ENCODE data around the gene IFI6.
A peak's percentile ranks its signal among the peaks of the same experiment; 100 is the strongest.
"Not testable (repeated sequence)": the region's sequence is repeated elsewhere in the genome, so short reads cannot be mapped to it uniquely, and the experiment has no call there.

Gene IFI6

GRCh38 chr1:27671964-27672749 lies at the start of gene IFI6:
IFI6 (minus strand) TSS chr1:27672192; CDS start chr1:27669314, 2,878 bp downstream.
- peak; percentile 34 to 51 for DNase-seq (ENCODE audit: low read depth in 1 of 2, low spot score in 1 of 2)

- no peak for DNase-seq (ENCODE audit: low read depth in 1 of 2, low spot score in 1 of 2)
Observed at GRCh38 chr1:27719286-27720251, 47.6 kb upstream of the IFI6 start.

GRCh38 chr1:27716262-27716895 lies 44.4 kb upstream of the IFI6 start:
- DNase-seq (ENCODE audit: low read depth in 1 of 2, low spot score in 1 of 2): no peak

DNA sequence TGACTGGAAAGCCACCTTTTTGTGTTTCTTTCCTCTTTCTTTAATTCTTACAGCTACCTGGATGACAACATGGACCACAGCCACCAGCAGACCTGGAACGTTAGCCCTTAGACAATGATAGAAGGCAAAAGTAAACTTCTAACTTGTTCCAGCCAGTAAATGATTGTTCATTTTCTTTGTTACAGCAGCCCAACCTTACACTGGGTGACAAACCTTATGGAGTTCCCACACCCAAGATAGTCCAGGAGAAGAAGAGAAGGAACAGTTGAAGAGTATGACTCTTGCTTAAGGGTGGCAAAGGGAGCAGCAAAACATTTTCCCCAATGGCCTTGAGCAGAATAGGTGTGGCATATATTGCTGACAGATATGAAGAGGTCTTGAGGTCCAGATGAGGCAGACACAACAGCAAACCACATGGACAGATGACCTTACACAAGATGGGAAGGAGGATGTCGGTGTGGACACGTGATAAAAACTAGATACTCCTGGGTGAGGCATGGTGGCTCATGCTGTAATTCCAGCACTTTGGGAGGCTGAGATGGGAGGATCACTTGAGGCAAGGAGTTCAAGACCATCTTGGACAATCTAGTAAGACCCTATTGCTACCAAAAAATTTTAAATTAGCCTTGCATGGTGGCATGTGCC lies 42.0 kb upstream of the IFI6 start:
- no peak for DNase-seq (ENCODE audit: low read depth in 1 of 2, low spot score in 1 of 2)

DNA sequence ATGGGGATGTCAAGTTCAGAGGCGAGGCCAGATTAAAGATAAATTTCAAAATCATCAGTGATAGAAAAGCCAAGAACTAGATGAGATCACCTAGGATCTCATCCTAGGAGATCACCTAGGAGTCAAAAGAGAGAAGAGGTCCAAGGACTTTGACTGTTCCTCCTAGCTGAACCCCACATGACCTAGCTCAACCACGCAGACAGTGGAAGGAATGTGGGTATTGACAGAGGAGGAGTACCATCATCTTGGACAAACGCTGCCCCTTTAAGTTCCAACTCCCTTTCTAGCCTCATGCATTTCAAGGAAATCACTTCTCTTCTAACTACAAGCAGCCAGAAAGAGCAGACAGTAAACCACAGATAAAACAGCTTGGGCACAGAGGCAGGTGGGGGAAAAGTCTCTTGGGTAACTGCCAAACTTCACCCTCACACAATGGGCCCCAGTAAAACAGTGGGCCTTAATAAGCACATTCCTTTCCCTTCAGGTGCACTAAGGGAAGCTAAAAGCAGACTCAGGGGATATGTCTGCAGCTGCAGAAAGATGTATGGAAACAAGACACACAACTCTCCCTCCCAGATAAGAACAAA lies 41.2 kb upstream of the IFI6 start:
- no peak for DNase-seq (ENCODE audit: low read depth in 1 of 2, low spot score in 1 of 2)

- no peak for DNase-seq (ENCODE audit: low read depth in 1 of 2, low spot score in 1 of 2)
Observed at GRCh38 chr1:27710574-27710973, 38.6 kb upstream of the IFI6 start.

- no peak for DNase-seq (ENCODE audit: low read depth in 1 of 2, low spot score in 1 of 2)
Observed at GRCh38 chr1:27705545-27705944, 33.6 kb upstream of the IFI6 start.

- DNase-seq (ENCODE audit: low read depth in 1 of 2, low spot score in 1 of 2): no peak
Observed at GRCh38 chr1:27704958-27705357, 33.0 kb upstream of the IFI6 start.

DNA sequence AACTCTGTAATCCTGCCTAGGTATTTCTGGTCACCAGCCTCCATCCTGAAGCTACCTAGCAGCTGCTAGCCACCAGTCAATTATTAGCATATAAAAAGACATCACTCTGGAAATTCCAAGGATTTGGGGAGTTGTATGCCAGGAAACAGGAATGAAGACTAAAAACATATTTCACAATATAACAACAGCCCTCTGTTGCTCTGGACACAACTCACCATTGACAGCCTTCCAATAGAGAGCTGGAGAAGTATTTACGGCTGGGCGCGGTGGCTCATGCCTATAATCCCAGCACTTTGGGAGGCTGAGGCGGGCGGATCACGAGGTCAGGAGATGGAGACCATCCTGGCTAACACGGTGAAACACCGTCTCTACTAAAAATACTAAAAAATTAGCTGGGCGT lies 24.8 kb upstream of the IFI6 start:
- DNase-seq (ENCODE audit: low read depth in 1 of 2, low spot score in 1 of 2): not testable (repeated sequence)

DNA sequence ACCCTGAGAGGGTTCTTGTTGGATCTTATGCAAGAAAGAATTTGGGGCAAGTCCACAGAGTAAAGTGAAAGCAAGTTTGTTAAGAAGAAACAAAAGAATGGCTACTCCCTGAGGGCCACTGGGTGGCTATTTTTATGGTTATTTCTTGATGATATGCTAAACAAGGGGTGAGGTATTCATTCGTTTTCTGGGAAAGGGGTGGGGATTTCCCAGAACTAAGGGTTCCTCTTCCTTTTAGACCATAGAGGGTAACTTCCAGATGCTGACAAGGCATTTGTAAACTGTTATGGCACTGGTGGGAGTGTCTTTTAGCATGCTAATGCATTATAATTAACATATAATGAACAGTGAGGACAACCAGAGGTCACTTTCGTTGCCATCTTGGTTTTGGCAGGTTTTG lies 18.2 kb upstream of the IFI6 start:
- no peak for DNase-seq (ENCODE audit: low read depth in 1 of 2, low spot score in 1 of 2)

DNA sequence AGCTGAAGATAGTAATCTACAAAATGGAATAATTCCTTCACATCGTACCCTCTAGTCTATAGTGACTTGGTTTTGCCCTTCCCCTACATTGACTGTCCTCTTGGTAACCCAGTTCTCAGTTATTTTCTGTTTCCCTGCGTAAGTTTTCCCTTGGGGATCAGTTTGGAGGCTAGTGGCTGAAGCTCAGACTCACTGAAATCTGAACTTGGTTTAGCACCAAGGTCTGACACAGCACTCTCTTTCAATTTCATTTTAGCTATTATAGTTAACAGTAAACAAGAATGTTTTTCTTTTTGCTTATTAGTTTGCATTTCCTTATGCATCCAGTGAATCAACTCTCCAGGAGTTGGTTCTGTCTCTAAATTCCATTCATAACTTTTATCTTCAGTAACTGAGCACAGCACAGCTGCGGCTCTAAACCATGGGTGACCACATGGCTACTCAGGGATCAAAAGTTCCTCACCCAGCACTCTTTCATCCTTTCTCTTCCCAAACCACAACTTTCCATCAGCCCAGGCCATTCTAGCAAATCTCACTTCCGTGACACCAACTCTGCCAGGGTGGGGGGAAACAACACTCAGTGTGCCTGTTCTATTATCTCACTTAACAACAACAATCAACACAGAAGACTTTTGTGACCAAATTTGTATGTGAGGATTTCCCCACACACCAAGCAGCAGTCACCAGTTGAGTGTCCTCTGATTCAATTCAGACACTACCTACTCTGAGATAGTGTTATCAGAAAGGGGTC lies 17.6 kb upstream of the IFI6 start:
- no peak for DNase-seq (ENCODE audit: low read depth in 1 of 2, low spot score in 1 of 2)

GRCh38 chr1:27687906-27688305 lies 15.9 kb upstream of the IFI6 start:
- no peak for DNase-seq (ENCODE audit: low read depth in 1 of 2, low spot score in 1 of 2)

DNA sequence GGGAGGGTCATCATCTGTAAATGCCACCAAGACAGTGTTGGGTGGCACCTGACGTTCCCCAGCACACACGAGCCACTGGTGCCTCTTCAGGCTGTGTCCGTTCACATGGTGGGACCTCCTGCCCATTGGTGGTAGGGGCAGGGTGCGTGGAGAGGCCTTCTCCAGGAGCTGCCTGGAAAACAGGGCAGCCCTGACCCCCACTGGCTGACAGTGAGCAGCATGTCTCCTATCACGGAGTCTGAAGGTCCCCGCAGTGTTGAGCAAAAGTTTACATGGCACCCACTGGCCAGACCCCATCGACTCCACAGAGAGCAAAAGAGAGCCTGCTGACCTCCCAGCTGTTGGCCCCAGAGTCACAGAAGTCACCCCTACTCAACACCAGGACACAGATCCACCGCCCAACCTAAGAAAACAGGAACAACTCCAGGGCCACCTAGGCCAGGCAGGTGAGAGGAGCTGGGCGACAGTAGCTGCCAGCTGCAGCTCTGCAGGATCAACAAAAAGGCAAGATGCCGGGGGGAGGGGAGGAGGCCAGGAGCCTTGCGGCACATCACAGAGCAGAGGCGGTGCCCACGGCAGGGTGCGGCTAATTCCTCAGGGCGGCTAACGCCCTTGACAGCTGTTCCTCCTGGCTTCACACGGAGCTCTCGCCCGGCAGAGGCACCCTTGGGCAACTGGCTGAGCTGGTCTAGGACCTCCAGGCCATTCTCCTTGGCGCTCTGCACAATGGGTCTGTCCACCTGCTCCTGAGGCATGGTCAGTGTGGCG lies 14.4 kb upstream of the IFI6 start:
- no peak for DNase-seq (ENCODE audit: low read depth in 1 of 2, low spot score in 1 of 2)

GRCh38 chr1:27684176-27684575 lies 12.2 kb upstream of the IFI6 start:
- no peak for DNase-seq (ENCODE audit: low read depth in 1 of 2, low spot score in 1 of 2)

- no peak for DNase-seq (ENCODE audit: low read depth in 1 of 2, low spot score in 1 of 2)
Observed at GRCh38 chr1:27682351-27682944, 10.5 kb upstream of the IFI6 start.

DNA sequence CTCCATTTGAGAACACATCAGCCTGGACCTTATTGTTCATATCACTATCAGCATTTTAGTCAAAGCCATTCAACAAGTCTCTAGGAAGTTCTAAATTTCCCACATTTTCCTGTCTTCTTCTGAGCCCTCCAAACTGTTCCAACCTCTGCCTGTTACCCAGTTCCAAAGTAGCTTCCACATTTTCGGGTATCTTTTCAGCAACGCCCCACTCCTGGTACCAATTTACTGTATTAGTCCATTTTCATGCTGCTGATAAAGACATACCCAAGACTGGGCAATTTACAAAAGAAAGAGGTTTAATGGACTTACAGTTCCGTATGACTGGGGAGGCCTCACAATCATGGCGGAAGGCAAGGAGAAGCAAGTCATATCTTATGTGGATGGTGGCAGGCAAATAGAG lies 9.6 kb upstream of the IFI6 start:
- DNase-seq (ENCODE audit: low read depth in 1 of 2, low spot score in 1 of 2): not testable (repeated sequence)

DNA sequence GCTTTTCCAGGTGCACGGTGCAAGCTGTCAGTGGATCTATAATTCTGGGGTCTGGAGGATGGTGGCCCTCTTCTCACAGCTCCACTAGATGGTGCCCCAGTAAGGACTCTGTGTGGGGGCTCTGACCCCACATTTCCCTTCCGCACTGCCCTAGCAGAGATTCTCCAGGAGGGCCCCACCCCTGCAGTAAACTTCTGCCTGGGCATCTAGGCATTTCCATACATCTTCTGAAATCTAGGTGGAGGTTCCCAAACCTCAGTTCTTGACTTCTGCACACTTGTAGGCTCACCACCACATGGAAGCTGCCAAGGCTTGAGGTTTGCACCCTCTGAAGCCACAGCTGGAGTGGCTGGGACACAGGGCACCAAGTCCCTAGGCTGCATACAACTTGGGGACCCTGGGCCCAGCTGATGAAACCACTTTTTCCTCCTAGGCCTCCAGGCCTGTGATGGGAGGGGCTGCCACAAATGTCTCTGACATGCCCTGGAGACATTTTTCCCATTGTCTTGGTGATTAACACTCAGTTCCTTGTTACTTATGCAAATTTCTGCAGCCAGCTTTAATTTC lies 8.3 kb upstream of the IFI6 start:
- not testable (repeated sequence) for DNase-seq (ENCODE audit: low read depth in 1 of 2, low spot score in 1 of 2)

DNA sequence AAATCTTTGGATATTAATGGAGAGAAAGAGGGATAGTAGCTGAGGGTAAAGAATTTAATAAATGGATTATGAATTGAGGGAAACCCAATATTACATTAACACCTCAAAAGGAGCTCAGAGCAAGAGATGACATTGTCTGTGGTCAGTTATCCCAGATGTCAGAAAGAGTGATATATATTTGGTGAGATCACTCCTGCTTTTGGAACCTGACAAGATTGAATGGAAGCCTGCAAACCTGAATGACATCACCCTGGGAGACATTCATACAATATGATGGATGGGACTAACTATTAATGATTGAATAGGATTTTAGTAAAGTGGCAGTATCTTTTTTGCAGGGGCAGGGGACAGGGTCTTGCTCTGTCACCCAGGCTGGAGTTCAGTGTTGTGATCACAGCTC lies 6.8 kb upstream of the IFI6 start:
- DNase-seq (ENCODE audit: low read depth in 1 of 2, low spot score in 1 of 2): no peak

DNA sequence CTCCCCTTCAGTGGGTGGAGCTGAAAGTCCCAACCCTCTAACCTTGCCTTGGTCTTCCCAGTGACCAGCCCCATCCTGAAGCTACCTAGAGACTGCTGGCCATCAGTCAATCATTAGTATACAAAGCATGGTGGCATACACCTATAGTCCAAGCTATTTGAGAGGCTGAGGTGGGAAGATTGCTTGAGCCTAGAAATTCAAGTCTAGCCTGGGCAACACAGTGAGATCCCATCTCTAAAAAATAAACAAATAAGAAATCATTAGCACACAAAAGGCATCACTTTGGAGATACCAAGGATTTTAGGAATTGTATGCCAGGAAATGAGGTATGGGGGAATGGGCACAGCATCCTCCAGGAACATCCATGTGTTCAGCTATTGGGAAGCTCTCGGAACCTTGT lies 4.4 kb upstream of the IFI6 start:
- DNase-seq (ENCODE audit: low read depth in 1 of 2, low spot score in 1 of 2): no peak

Measured in stimulated activated CD4-positive, alpha-beta T cell treated with anti-CD3 and anti-CD28 coated beads, Interleukin-15, amount 100 ng/mL, for 1 hour (primary cell).